Measurements from ENCODE around the gene TMPRSS13.

The TMPRSS13 gene

DNA sequence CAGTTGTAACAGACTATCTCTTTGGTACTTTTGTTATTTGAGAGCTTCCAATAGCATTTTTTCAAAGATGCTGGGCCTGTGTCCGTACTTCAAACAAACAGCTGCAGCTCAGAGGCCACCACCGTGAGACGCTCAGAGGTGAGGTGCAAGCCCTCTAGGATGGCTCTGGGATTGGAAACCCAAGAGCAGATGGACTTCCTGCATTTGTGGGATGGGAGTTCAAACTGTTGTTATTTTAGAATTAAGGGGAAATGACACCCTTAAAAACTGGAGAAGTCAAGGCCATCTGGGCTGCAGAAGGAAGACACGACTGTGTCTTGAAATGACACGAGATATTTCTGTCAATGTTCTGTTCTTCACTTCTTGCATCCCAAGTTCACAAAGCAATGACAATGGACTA is 47.8 kb upstream of the TMPRSS13 start:
- H3K9ac ChIP-seq (ENCODE audit: low read length), result no peak overlapping the region
- no peak overlapping the region for H3K4me2 ChIP-seq (ENCODE audit: low read length)
- no peak overlapping the region for H2AK5ac ChIP-seq (ENCODE audit: low read length)
- no peak overlapping the region for H4K91ac ChIP-seq (ENCODE audit: low read depth, low read length)
- H3K4ac ChIP-seq (ENCODE audit: low read depth, low read length), result no peak overlapping the region
- H3K79me1 ChIP-seq (ENCODE audit: low read length), result no peaks in the 10 kb centered on the region
- H2BK5ac ChIP-seq (ENCODE audit: low read depth, low read length, poor library complexity), result no peak overlapping the region
- no peak overlapping the region for H3K4me3 ChIP-seq (ENCODE audit: low read depth, low read length)
- no peaks in the 10 kb centered on the region for H3K4me1 ChIP-seq (ENCODE audit: control insufficient read depth in 1 of 2, insufficient read depth in 2 of 2, low read length in 2 of 2)
- no peak overlapping the region for H3K14ac ChIP-seq (ENCODE audit: low read length)
- no peak overlapping the region for H3K18ac ChIP-seq (ENCODE audit: low read length)
- H4K8ac ChIP-seq (ENCODE audit: low read depth, low read length), result no peak overlapping the region
- H3K79me2 ChIP-seq (ENCODE audit: control insufficient read depth, insufficient read depth, low read length, poor library complexity), result no peaks in the 10 kb centered on the region
- peak in 1 of 2 donors; percentile 44 for DNase-seq
- no CpG with 5 or more reads among the region's 5 CpGs for WGBS (ENCODE audit: extremely low coverage, insufficient coverage, insufficient read length)
- H2AFZ ChIP-seq (ENCODE audit: insufficient read depth, low read length, poor library complexity), result no peak overlapping the region
- H2BK120ac ChIP-seq (ENCODE audit: insufficient read depth, low read length, poor library complexity), result no peak overlapping the region
- H4K12ac ChIP-seq (ENCODE audit: low read depth, low read length), result no peak overlapping the region
- H3K27ac ChIP-seq (ENCODE audit: low read depth, low read length), result no peak overlapping the region
- H3K9me3 ChIP-seq (ENCODE audit: insufficient read depth, low read depth, low read length), result peaks cover 4% of the 10 kb centered on the region
- peaks cover 2% of the 10 kb centered on the region for H3K27me3 ChIP-seq (ENCODE audit: insufficient read depth, low read length)
- H3K23ac ChIP-seq (ENCODE audit: low read length), result no peak overlapping the region
- H3K36me3 ChIP-seq (ENCODE audit: control insufficient read depth in 1 of 2, insufficient read depth in 2 of 2, low read length in 2 of 2), result no peaks in the 10 kb centered on the region
- H2BK12ac ChIP-seq (ENCODE audit: low read length), result no peak overlapping the region

DNA sequence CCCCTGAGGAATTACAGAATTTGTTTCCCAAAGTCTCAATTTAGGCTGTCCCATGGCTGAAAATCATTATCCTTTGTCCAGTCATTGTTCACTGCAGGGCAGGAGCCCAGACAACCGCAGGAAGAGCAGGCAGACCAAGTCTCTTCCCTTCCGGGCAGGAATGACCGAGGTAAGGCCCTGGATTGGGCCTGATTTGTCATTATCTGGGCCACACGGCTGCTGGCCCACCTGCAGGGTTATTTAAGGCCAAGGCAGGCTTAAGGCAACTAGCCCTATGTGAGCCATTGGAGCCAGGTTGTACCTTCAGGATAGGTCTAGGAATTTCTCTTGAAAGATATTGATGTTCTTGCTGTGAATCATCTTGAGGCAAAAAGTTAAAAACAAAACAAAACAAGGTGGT is 47.2 kb upstream of the TMPRSS13 start:
- Histone ChIP-seq H2AK5ac (ENCODE audit: low read length) (no peak overlapping the region), H2BK5ac (ENCODE audit: low read depth, low read length, poor library complexity) (no peak overlapping the region), H3K23ac (ENCODE audit: low read length) (no peak overlapping the region), H3K14ac (ENCODE audit: low read length) (no peak overlapping the region), H2AFZ (ENCODE audit: insufficient read depth, low read length, poor library complexity) (no peak overlapping the region), H4K91ac (ENCODE audit: low read depth, low read length) (no peak overlapping the region), H3K9me3 (ENCODE audit: insufficient read depth, low read depth, low read length) (peaks cover 4% of the 10 kb centered on the region), H4K8ac (ENCODE audit: low read depth, low read length) (no peak overlapping the region), H3K4me3 (ENCODE audit: low read depth, low read length) (no peak overlapping the region), H2BK120ac (ENCODE audit: insufficient read depth, low read length, poor library complexity) (no peak overlapping the region), H2BK12ac (ENCODE audit: low read length) (no peak overlapping the region), H3K4me2 (ENCODE audit: low read length) (no peak overlapping the region), H3K9ac (ENCODE audit: low read length) (no peak overlapping the region), H3K36me3 (ENCODE audit: control insufficient read depth in 1 of 2, insufficient read depth in 2 of 2, low read length in 2 of 2) (no peaks in the 10 kb centered on the region), H3K79me1 (ENCODE audit: low read length) (no peaks in the 10 kb centered on the region), H3K79me2 (ENCODE audit: control insufficient read depth, insufficient read depth, low read length, poor library complexity) (no peaks in the 10 kb centered on the region), H3K27ac (ENCODE audit: low read depth, low read length) (no peak overlapping the region), H3K4ac (ENCODE audit: low read depth, low read length) (no peak overlapping the region), H3K4me1 (ENCODE audit: control insufficient read depth in 1 of 2, insufficient read depth in 2 of 2, low read length in 2 of 2) (no peaks in the 10 kb centered on the region), H3K18ac (ENCODE audit: low read length) (no peak overlapping the region), H3K27me3 (ENCODE audit: insufficient read depth, low read length) (peaks cover 2% of the 10 kb centered on the region), H4K12ac (ENCODE audit: low read depth, low read length) (no peak overlapping the region)
- no CpG with 5 or more reads among the region's 4 CpGs for WGBS (ENCODE audit: extremely low coverage, insufficient coverage, insufficient read length)
- peak; percentile 96 to 97 for DNase-seq

DNA sequence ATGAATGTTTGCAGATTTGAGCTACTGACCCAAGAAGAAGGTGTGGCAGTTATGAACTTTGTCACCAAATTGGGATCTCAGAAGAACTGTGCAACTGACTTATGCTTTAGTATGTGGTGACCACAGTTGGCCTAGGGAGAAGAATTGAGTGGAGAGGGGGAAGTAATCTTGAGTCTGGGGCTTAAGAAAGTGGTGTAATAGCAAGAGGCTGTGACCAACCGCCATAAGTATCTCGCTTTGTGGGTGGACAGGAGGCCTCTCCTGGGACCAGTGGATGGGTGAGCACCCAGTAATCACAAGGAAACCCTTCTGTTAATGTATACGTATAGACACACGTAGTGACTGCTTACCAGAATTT is 44.3 kb upstream of the TMPRSS13 start:
- Histone ChIP-seq H2BK5ac (ENCODE audit: low read depth, low read length, poor library complexity) (no peak overlapping the region), H3K18ac (ENCODE audit: low read length) (no peak overlapping the region), H2AFZ (ENCODE audit: insufficient read depth, low read length, poor library complexity) (no peak overlapping the region), H3K9ac (ENCODE audit: low read length) (no peak overlapping the region), H3K4me1 (ENCODE audit: control insufficient read depth in 1 of 2, insufficient read depth in 2 of 2, low read length in 2 of 2) (no peaks in the 10 kb centered on the region), H3K36me3 (ENCODE audit: control insufficient read depth in 1 of 2, insufficient read depth in 2 of 2, low read length in 2 of 2) (no peaks in the 10 kb centered on the region), H3K23ac (ENCODE audit: low read length) (no peak overlapping the region), H3K79me1 (ENCODE audit: low read length) (no peaks in the 10 kb centered on the region), H4K12ac (ENCODE audit: low read depth, low read length) (no peak overlapping the region), H3K9me3 (ENCODE audit: insufficient read depth, low read depth, low read length) (no peaks in the 10 kb centered on the region), H3K27me3 (ENCODE audit: insufficient read depth, low read length) (no peaks in the 10 kb centered on the region), H3K4me2 (ENCODE audit: low read length) (no peak overlapping the region), H2AK5ac (ENCODE audit: low read length) (no peak overlapping the region), H3K4me3 (ENCODE audit: low read depth, low read length) (no peak overlapping the region), H3K14ac (ENCODE audit: low read length) (no peak overlapping the region), H4K91ac (ENCODE audit: low read depth, low read length) (no peak overlapping the region), H3K4ac (ENCODE audit: low read depth, low read length) (no peak overlapping the region), H2BK12ac (ENCODE audit: low read length) (no peak overlapping the region), H2BK120ac (ENCODE audit: insufficient read depth, low read length, poor library complexity) (no peak overlapping the region), H3K27ac (ENCODE audit: low read depth, low read length) (no peak overlapping the region), H3K79me2 (ENCODE audit: control insufficient read depth, insufficient read depth, low read length, poor library complexity) (no peaks in the 10 kb centered on the region), H4K8ac (ENCODE audit: low read depth, low read length) (no peak overlapping the region)
- WGBS (ENCODE audit: extremely low coverage, insufficient coverage, insufficient read length), result no CpG with 5 or more reads among the region's 4 CpGs
- no peak for DNase-seq

DNA sequence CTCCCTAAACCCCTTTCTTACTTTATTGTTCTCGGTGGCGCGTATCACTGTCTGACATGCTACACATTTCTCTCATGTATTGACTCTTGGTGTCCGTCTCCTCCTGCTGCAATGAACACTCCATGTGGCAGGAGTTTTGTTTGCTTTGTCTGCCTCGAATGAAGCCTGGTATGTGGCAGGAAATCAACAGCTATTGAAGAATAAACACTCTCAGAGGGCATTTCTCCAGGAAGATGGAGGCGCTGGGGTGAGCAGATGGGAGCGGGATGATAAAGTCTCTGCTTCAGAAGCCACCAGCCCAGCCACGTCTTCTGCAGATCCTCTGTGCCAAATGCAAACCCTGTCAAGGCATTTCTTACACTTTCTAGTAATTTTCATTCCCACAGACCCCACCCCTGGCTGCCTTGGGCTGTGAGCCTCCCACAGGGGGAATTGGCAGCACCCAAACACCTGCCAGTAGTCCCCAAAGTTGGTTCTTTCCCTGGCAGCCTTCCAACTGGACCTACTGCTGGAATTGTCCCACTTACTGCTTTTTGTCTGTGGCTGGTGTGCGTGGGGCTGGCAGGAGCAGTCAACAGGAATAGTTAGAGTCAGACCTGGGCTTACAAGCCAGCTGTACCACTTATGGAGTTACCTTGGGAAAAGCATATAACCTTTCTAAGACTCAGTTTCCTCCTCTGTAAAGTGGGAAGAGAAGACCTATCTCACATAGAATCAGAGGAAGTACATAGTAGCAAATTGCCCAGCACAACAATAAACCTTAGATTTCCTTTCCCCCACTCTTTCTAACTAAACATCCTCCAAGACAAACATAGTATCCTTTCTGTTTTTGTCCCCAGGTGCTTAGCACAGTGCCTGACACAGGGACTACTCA is 43.7 kb upstream of the TMPRSS13 start:
- Histone ChIP-seq H2AFZ (ENCODE audit: insufficient read depth, low read length, poor library complexity) (no peak overlapping the region), H3K4ac (ENCODE audit: low read depth, low read length) (no peak overlapping the region), H2BK12ac (ENCODE audit: low read length) (no peak overlapping the region), H3K79me2 (ENCODE audit: control insufficient read depth, insufficient read depth, low read length, poor library complexity) (no peaks in the 10 kb centered on the region), H2AK5ac (ENCODE audit: low read length) (no peak overlapping the region), H3K27me3 (ENCODE audit: insufficient read depth, low read length) (no peaks in the 10 kb centered on the region), H3K14ac (ENCODE audit: low read length) (no peak overlapping the region), H4K8ac (ENCODE audit: low read depth, low read length) (no peak overlapping the region), H3K79me1 (ENCODE audit: low read length) (no peaks in the 10 kb centered on the region), H2BK5ac (ENCODE audit: low read depth, low read length, poor library complexity) (no peak overlapping the region), H3K9me3 (ENCODE audit: insufficient read depth, low read depth, low read length) (no peaks in the 10 kb centered on the region), H3K23ac (ENCODE audit: low read length) (no peak overlapping the region), H3K4me1 (ENCODE audit: control insufficient read depth in 1 of 2, insufficient read depth in 2 of 2, low read length in 2 of 2) (no peaks in the 10 kb centered on the region), H3K36me3 (ENCODE audit: control insufficient read depth in 1 of 2, insufficient read depth in 2 of 2, low read length in 2 of 2) (no peaks in the 10 kb centered on the region), H3K18ac (ENCODE audit: low read length) (no peak overlapping the region), H3K4me2 (ENCODE audit: low read length) (no peak overlapping the region), H2BK120ac (ENCODE audit: insufficient read depth, low read length, poor library complexity) (no peak overlapping the region), H4K91ac (ENCODE audit: low read depth, low read length) (no peak overlapping the region), H4K12ac (ENCODE audit: low read depth, low read length) (no peak overlapping the region), H3K27ac (ENCODE audit: low read depth, low read length) (no peak overlapping the region), H3K9ac (ENCODE audit: low read length) (no peak overlapping the region), H3K4me3 (ENCODE audit: low read depth, low read length) (no peak overlapping the region)
- no peak for DNase-seq
- no CpG with 5 or more reads among the region's 9 CpGs for WGBS (ENCODE audit: extremely low coverage, insufficient coverage, insufficient read length)

All from trophoblast cell (in vitro differentiated cells and primary cell).